HEK293 (cell line): ENCODE measurements around the gene COPB1.

ENCODE experiments used
- CTCF ChIA-PET: fragments of 350-600 bp; formaldehyde crosslinking; extraction: SDS; loops from one replicate; lab custom pipeline; 2021; ENCODE audit warnings: antibody characterized with exemption; lab: Yijun Ruan, JAX
- POLR2A ChIA-PET: fragments of 300-600 bp; formaldehyde crosslinking; extraction: SDS; loops from one replicate; lab custom pipeline; 2020; ENCODE audit warnings: antibody characterized with exemption, inconsistent platforms; lab: Yijun Ruan, JAX
- H3K27ac ChIP-seq: fragments of 200-500 bp; sonication (Bioruptor generic); 2 replicates; pipeline ENCODE4 v1.5.1; 2014; ENCODE audit warnings: low read depth, low read length, control low read depth, inconsistent platforms; ENCODE audit errors: extremely low read depth
- H3K36me3 ChIP-seq, 2 experiments: fragments of 200-500 bp in 1 of 2; sonication (Bioruptor generic) in 1 of 2; 1 replicate in 1 of 2; 2 replicates in 1 of 2; pipeline ENCODE4 v1.5.1; 2014 to 2017; ENCODE audit warnings: inconsistent platforms in 2 of 2, low read length in 2 of 2; ENCODE audit not compliant: control insufficient read depth in 2 of 2, insufficient read depth in 1 of 2
- H3K4me1 ChIP-seq: fragments of 200-500 bp; sonication (Bioruptor generic); 2 replicates; pipeline ENCODE4 v1.5.1; 2014; ENCODE audit warnings: mild to moderate bottlenecking, low read length, inconsistent platforms; ENCODE audit not compliant: control insufficient read depth, insufficient read depth
- H3K4me3 ChIP-seq: 2 replicates; pipeline ENCODE4 v1.5.1; 2011; ENCODE audit warnings: low read depth, mild to moderate bottlenecking, control low read depth, low read length, moderate library complexity
- H3K9me3 ChIP-seq: fragments of 200-500 bp; sonication (Bioruptor generic); 2 replicates; pipeline ENCODE4 v1.5.1; 2014; ENCODE audit warnings: low read depth, low read length, inconsistent platforms; ENCODE audit not compliant: control insufficient read depth, insufficient read depth
- GLI4 ChIP-seq: fragments of 450-650 bp; formaldehyde crosslinking; IDR thresholded peaks from 2 replicates; pipeline ENCODE4 v1.5.1; 2016; ENCODE audit warnings: missing biosample characterization, missing genetic modification characterization
- HOXD13 ChIP-seq: sonication (generic); formaldehyde crosslinking; IDR thresholded peaks from 2 replicates; pipeline ENCODE4 v1.8.0; 2022; ENCODE audit warnings: missing genetic modification reagents, borderline replicate concordance
- KLF1 ChIP-seq: fragments of 450-650 bp; formaldehyde crosslinking; IDR thresholded peaks from 2 replicates; pipeline ENCODE4 v1.5.1; 2016; ENCODE audit warnings: missing biosample characterization, missing genetic modification characterization
- KLF9 ChIP-seq: fragments of 450-650 bp; formaldehyde crosslinking; IDR thresholded peaks from 2 replicates; pipeline ENCODE4 v1.5.1; 2016; ENCODE audit warnings: missing biosample characterization, missing genetic modification characterization, low read depth
- ZBTB17 ChIP-seq: fragments of 450-650 bp; formaldehyde crosslinking; IDR thresholded peaks from 2 replicates; pipeline ENCODE4 v1.5.1; 2016; ENCODE audit warnings: missing biosample characterization, missing genetic modification characterization
- ZFHX2 ChIP-seq: fragments of 450-650 bp; formaldehyde crosslinking; conservative IDR thresholded peaks from 2 replicates; pipeline ENCODE4 v1.5.1; 2016; ENCODE audit warnings: missing biosample characterization, missing genetic modification characterization
- ZFP3 ChIP-seq: fragments of 450-650 bp; formaldehyde crosslinking; IDR thresholded peaks from 2 replicates; pipeline ENCODE4 v1.5.1; 2016; ENCODE audit warnings: low read depth, missing biosample characterization, missing genetic modification characterization
- ZNF138 ChIP-seq: fragments of 450-650 bp; formaldehyde crosslinking; IDR thresholded peaks from 2 replicates; pipeline ENCODE4 v1.5.1; 2016; ENCODE audit warnings: missing biosample characterization, missing genetic modification characterization, borderline replicate concordance
- ZNF155 ChIP-seq: fragments of 450-650 bp; formaldehyde crosslinking; IDR thresholded peaks from 2 replicates; pipeline ENCODE4 v1.5.1; 2016; ENCODE audit warnings: missing biosample characterization, missing genetic modification characterization
- ZNF274 ChIP-seq, 2 experiments: fragments of 200-500 bp in 1 of 2; fragments of 450-650 bp in 1 of 2; sonication (Bioruptor generic) in 1 of 2; formaldehyde crosslinking in 1 of 2; IDR thresholded peaks; 2 replicates each; pipeline versions ENCODE4 v1.5.1 to v1.6.1; 2014 to 2016; ENCODE audit warnings: borderline replicate concordance in 1 of 2, inconsistent platforms in 1 of 2, low read length in 1 of 2, missing biosample characterization in 1 of 2, missing genetic modification characterization in 1 of 2
- ZNF350 ChIP-seq: fragments of 450-650 bp; formaldehyde crosslinking; IDR thresholded peaks from 2 replicates; pipeline ENCODE4 v1.5.0; 2017; ENCODE audit warnings: missing biosample characterization, mild to moderate bottlenecking, missing genetic modification characterization
- ZNF391 ChIP-seq: fragments of 450-650 bp; formaldehyde crosslinking; IDR thresholded peaks from 2 replicates; pipeline ENCODE4 v1.5.1; 2016; ENCODE audit warnings: low read depth, missing biosample characterization, missing genetic modification characterization, borderline replicate concordance
- ZNF404 ChIP-seq: fragments of 450-650 bp; formaldehyde crosslinking; IDR thresholded peaks from 2 replicates; pipeline ENCODE4 v1.5.1; 2017; ENCODE audit warnings: missing biosample characterization, missing genetic modification characterization
- ZNF433 ChIP-seq: fragments of 450-650 bp; formaldehyde crosslinking; IDR thresholded peaks from 2 replicates; pipeline ENCODE4 v1.5.1; 2016; ENCODE audit warnings: missing biosample characterization, missing genetic modification characterization, low read depth
- ZNF501 ChIP-seq: fragments of 450-650 bp; formaldehyde crosslinking; IDR thresholded peaks from 2 replicates; pipeline ENCODE4 v1.5.1; 2016; ENCODE audit warnings: missing biosample characterization, missing genetic modification characterization
- ZNF521 ChIP-seq: fragments of 450-650 bp; formaldehyde crosslinking; IDR thresholded peaks from 2 replicates; pipeline ENCODE4 v1.5.1; 2017; ENCODE audit warnings: missing biosample characterization, mild to moderate bottlenecking, missing genetic modification characterization
- ZNF530 ChIP-seq: fragments of 450-650 bp; formaldehyde crosslinking; IDR thresholded peaks from 2 replicates; pipeline ENCODE4 v1.5.1; 2016; ENCODE audit warnings: low read depth, missing biosample characterization, missing genetic modification characterization
- ZNF560 ChIP-seq: fragments of 450-650 bp; formaldehyde crosslinking; IDR thresholded peaks from 2 replicates; pipeline ENCODE4 v1.5.1; 2017; ENCODE audit warnings: missing biosample characterization, missing genetic modification characterization, borderline replicate concordance
- ZNF664 ChIP-seq: fragments of 450-650 bp; formaldehyde crosslinking; IDR thresholded peaks from 2 replicates; pipeline ENCODE4 v1.5.1; 2016; ENCODE audit warnings: missing biosample characterization, missing genetic modification characterization
- ZNF776 ChIP-seq: fragments of 450-650 bp; formaldehyde crosslinking; IDR thresholded peaks from 2 replicates; pipeline ENCODE4 v1.5.0; 2017; ENCODE audit warnings: missing biosample characterization, missing genetic modification characterization, borderline replicate concordance
- ZNF837 ChIP-seq: fragments of 450-650 bp; formaldehyde crosslinking; IDR thresholded peaks from 2 replicates; pipeline ENCODE4 v1.5.1; 2016; ENCODE audit warnings: missing biosample characterization, missing genetic modification characterization
- TF ChIP-seq, protein P1 (sequence below): fragments of 450-650 bp; formaldehyde crosslinking; IDR thresholded peaks from 2 replicates; pipeline ENCODE4 v1.5.1; 2017; ENCODE audit warnings: missing biosample characterization, mild to moderate bottlenecking, missing genetic modification characterization, moderate library complexity
- TF ChIP-seq, protein P2 (sequence below): fragments of 450-650 bp; formaldehyde crosslinking; IDR thresholded peaks from 2 replicates; pipeline ENCODE4 v1.5.1; 2016; ENCODE audit warnings: missing biosample characterization, missing genetic modification characterization
- TF ChIP-seq, protein P3 (sequence below): fragments of 450-650 bp; formaldehyde crosslinking; IDR thresholded peaks from 2 replicates; pipeline ENCODE4 v1.5.1; 2017; ENCODE audit warnings: missing biosample characterization, missing genetic modification characterization
- TF ChIP-seq, protein P4 (sequence below): fragments of 450-650 bp; formaldehyde crosslinking; IDR thresholded peaks from 2 replicates; pipeline ENCODE4 v1.5.1; 2016; ENCODE audit warnings: missing biosample characterization, missing genetic modification characterization
- TF ChIP-seq, protein P5 (sequence below): fragments of 450-650 bp; formaldehyde crosslinking; IDR thresholded peaks from 2 replicates; pipeline ENCODE4 v1.5.1; 2017; ENCODE audit warnings: missing biosample characterization, missing genetic modification characterization

Gene COPB1

DNA sequence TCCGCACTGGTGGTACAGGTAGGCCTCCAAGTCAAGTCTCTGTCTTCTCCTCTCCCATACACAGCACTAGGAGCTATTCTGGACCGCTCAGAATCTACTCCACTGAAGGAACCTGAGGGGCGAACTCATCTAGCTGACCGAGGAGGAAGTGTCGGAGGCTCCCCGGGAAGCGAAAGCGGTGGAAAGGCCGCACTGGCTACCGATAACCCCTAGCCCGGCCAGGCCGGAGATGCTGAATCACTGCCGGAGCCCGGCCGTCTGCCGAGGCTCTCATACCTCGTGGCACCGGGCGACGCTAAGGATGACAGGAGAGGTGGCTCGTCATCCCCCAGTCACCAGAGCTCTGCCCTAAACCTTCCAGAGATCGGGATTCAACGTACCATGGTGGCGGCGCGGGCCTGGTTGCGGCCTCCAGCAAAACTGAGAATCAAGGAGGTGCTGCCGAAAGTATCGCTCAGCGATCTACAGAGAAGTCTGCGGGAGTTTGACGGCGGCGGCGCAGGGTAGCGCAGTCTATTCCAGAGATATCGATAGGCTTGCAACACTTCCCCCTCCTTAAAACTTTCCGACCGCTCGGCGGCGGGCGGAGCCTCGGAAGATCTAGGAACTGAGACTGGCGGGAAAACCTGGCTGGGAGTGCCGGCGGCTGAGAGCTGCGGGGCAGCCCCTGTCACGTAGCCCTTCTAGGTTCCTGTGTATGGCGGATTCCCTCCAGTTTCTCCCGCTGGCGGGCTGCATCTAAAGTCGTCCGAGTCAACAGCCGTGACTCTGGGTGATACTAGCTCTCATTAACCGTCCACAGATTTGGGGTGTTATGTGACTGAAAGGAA lies 20.5 kb upstream of the COPB1 start, which contains the start of gene PSMA1:
TSS of gene PSMA1 (minus strand) at position 470 of the 830 bp plus-strand sequence. CDS start at position 383, 87 bp downstream.
- peaks cover 17 to 38% of the 10 kb centered on the region in 2 experiments; a peak in 2 of 3 replicates for H3K36me3 ChIP-seq
- ChIA-PET CTCF (interaction anchor here (0.5 to 0.7 kb wide), 5 partner anchors 100 to 1116 kb away, joined by 3 to 4 read pairs (median 4); no protein-coding TSS in a partner anchor), POLR2A (interaction anchor here (0.9 to 2.3 kb wide), 6 partner anchors 20 to 388 kb away, joined by 3 to 9 read pairs (median 5); partner anchors contain the start of genes COPB1, CYP2R1 and PDE3B)
- peak within 1 kb of the TSS; percentile 81 for H3K4me3 ChIP-seq
- H3K4me1 ChIP-seq: no peaks in the 10 kb centered on the region
- peak within 1 kb of the TSS; percentile 77 for H3K27ac ChIP-seq
- no peaks in the 10 kb centered on the region for H3K9me3 ChIP-seq
- no peak for TF ChIP-seq ZNF155
- no peak for TF ChIP-seq ZNF837 (tag by site-specific recombination)
- TF ChIP-seq ZNF404 (tag by site-specific recombination): no peak
- no peak for TF ChIP-seq ZNF521 (tag by site-specific recombination)
- no peak for TF ChIP-seq ZNF530
- no peak for TF ChIP-seq ZNF274 (IDR thresholded peaks at IDR 0.05; ENCODE audit: low read length)
- TF ChIP-seq ZNF274 (tag by site-specific recombination; IDR thresholded peaks at IDR 0.05; ENCODE audit: borderline replicate concordance): no peak
- no peak for TF ChIP-seq ZNF391 (tag by site-specific recombination)
- peak; percentile 30; the same call in 1 of the 2 replicates for TF ChIP-seq HOXD13 (CRISPR knock-in tag)
- no peak for TF ChIP-seq ZNF433 (tag by site-specific recombination)
- TF ChIP-seq ZNF501 (tag by site-specific recombination): peak; percentile 45; the same call in 1 of the 2 replicates
- TF ChIP-seq, protein P1, sequence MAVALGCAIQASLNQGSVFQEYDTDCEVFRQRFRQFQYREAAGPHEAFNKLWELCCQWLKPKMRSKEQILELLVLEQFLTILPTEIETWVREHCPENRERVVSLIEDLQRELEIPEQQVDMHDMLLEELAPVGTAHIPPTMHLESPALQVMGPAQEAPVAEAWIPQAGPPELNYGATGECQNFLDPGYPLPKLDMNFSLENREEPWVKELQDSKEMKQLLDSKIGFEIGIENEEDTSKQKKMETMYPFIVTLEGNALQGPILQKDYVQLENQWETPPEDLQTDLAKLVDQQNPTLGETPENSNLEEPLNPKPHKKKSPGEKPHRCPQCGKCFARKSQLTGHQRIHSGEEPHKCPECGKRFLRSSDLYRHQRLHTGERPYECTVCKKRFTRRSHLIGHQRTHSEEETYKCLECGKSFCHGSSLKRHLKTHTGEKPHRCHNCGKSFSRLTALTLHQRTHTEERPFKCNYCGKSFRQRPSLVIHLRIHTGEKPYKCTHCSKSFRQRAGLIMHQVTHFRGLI (tag by site-specific recombination): no peak
- TF ChIP-seq ZNF138: no peak
- no peak for TF ChIP-seq GLI4
- TF ChIP-seq, protein P2, sequence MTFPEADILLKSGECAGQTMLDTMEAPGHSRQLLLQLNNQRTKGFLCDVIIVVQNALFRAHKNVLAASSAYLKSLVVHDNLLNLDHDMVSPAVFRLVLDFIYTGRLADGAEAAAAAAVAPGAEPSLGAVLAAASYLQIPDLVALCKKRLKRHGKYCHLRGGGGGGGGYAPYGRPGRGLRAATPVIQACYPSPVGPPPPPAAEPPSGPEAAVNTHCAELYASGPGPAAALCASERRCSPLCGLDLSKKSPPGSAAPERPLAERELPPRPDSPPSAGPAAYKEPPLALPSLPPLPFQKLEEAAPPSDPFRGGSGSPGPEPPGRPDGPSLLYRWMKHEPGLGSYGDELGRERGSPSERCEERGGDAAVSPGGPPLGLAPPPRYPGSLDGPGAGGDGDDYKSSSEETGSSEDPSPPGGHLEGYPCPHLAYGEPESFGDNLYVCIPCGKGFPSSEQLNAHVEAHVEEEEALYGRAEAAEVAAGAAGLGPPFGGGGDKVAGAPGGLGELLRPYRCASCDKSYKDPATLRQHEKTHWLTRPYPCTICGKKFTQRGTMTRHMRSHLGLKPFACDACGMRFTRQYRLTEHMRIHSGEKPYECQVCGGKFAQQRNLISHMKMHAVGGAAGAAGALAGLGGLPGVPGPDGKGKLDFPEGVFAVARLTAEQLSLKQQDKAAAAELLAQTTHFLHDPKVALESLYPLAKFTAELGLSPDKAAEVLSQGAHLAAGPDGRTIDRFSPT (tag by site-specific recombination): no peak
- TF ChIP-seq ZNF776 (tag by site-specific recombination): no peak
- TF ChIP-seq, protein P3, sequence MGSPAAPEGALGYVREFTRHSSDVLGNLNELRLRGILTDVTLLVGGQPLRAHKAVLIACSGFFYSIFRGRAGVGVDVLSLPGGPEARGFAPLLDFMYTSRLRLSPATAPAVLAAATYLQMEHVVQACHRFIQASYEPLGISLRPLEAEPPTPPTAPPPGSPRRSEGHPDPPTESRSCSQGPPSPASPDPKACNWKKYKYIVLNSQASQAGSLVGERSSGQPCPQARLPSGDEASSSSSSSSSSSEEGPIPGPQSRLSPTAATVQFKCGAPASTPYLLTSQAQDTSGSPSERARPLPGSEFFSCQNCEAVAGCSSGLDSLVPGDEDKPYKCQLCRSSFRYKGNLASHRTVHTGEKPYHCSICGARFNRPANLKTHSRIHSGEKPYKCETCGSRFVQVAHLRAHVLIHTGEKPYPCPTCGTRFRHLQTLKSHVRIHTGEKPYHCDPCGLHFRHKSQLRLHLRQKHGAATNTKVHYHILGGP: peak; percentile 87
- no peak; the same call in 1 of the 2 replicates for TF ChIP-seq KLF9 (tag by site-specific recombination)
- no peak for TF ChIP-seq ZFHX2 (tag by site-specific recombination)
- TF ChIP-seq ZNF664: no peak
- TF ChIP-seq, protein P4, sequence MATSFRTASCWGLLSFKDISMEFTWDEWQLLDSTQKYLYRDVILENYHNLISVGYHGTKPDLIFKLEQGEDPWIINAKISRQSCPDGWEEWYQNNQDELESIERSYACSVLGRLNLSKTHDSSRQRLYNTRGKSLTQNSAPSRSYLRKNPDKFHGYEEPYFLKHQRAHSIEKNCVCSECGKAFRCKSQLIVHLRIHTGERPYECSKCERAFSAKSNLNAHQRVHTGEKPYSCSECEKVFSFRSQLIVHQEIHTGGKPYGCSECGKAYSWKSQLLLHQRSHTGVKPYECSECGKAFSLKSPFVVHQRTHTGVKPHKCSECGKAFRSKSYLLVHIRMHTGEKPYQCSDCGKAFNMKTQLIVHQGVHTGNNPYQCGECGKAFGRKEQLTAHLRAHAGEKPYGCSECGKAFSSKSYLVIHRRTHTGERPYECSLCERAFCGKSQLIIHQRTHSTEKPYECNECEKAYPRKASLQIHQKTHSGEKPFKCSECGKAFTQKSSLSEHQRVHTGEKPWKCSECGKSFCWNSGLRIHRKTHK (tag by site-specific recombination): no peak
- TF ChIP-seq ZFP3 (tag by site-specific recombination): no peak
- peak; percentile 99 for TF ChIP-seq ZBTB17
- TF ChIP-seq, protein P5, sequence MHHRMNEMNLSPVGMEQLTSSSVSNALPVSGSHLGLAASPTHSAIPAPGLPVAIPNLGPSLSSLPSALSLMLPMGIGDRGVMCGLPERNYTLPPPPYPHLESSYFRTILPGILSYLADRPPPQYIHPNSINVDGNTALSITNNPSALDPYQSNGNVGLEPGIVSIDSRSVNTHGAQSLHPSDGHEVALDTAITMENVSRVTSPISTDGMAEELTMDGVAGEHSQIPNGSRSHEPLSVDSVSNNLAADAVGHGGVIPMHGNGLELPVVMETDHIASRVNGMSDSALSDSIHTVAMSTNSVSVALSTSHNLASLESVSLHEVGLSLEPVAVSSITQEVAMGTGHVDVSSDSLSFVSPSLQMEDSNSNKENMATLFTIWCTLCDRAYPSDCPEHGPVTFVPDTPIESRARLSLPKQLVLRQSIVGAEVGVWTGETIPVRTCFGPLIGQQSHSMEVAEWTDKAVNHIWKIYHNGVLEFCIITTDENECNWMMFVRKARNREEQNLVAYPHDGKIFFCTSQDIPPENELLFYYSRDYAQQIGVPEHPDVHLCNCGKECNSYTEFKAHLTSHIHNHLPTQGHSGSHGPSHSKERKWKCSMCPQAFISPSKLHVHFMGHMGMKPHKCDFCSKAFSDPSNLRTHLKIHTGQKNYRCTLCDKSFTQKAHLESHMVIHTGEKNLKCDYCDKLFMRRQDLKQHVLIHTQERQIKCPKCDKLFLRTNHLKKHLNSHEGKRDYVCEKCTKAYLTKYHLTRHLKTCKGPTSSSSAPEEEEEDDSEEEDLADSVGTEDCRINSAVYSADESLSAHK (tag by site-specific recombination): no peak
- no peak for TF ChIP-seq ZNF560 (tag by site-specific recombination)
- no peak for TF ChIP-seq KLF1
- no peak for TF ChIP-seq ZNF350 (tag by site-specific recombination)
